Astrocyte (in vitro differentiated cells and primary cell): ENCODE results near the gene TEC.

ENCODE experiments used
- CTCF ChIP-seq: IDR thresholded peaks from 2 replicates; pipeline ENCODE4 v1.5.1; 2011; ENCODE audit warnings: low read depth, mild to moderate bottlenecking, inconsistent platforms, low read length, moderate library complexity; ENCODE audit not compliant: insufficient read depth
- EZH2 ChIP-seq: IDR thresholded peaks from 2 replicates; pipeline ENCODE4 v1.6.1; 2012; ENCODE audit warnings: mild to moderate bottlenecking, low read length, inconsistent platforms; ENCODE audit not compliant: insufficient read depth

- TF ChIP-seq CTCF (no peak), EZH2 (no peak)
These were observed 17.3 kb downstream of the TEC start for GRCh38 chr4:48252313-48252712.
